GM21390 (cell line): ENCODE results near the gene RPH3AL.

Experiments
- ATAC-seq: cut with Tn5 transposase; IDR thresholded peaks from one replicate; pipeline ENCODE4 v1.9.1; 2021; ENCODE audit not compliant: unreplicated experiment

The RPH3AL gene

GRCh38 chr17:337022-337420, 15.6 kb downstream of the RPH3AL start:
- no peak for ATAC-seq

- ATAC-seq, result no peak
Measured at GRCh38 chr17:336110-337021, 16.2 kb downstream of the RPH3AL start.

GRCh38 chr17:335691-336090, 16.9 kb downstream of the RPH3AL start:
- ATAC-seq, result no peak

- ATAC-seq, result no peak
Measured at GRCh38 chr17:334974-335481, 17.6 kb downstream of the RPH3AL start.

- ATAC-seq, result no peak
Measured at GRCh38 chr17:333626-334396, 18.8 kb downstream of the RPH3AL start.

DNA sequence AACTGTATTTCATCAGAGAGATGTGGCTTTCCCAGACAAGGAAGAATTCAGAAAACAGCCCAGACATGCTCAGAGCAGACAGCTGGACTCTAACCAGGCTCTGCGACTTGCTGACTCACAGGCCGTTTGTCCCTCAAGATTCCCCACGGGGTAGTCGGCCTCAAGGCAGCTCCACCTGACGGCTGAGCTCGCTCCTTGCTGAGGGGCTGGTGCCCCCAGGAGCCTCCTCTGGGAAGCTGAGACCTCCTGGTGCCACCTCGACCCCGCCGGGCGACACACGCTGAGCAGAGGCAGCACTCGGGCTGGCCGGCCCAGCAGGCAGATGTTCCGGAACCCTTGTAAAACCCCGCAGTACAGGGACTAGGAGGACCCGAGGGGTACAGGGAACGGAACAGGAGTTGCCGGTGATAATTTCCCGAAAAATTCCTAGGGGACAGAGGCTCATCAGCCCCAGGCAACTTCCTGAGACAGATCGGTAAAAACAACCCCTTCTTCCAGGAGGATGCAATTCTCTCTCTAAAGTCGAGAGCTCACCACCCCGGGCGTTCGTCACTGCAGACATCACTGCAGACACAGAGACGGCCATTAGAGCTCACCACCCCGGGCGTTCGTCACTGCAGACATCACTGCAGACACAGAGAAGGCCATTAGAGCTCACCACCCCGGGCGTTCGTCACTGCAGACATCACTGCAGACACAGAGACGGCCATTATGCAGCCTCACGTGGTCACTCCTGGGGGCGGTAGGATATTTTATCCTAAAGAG, 19.9 kb downstream of the RPH3AL start:
- ATAC-seq, result no peak

DNA sequence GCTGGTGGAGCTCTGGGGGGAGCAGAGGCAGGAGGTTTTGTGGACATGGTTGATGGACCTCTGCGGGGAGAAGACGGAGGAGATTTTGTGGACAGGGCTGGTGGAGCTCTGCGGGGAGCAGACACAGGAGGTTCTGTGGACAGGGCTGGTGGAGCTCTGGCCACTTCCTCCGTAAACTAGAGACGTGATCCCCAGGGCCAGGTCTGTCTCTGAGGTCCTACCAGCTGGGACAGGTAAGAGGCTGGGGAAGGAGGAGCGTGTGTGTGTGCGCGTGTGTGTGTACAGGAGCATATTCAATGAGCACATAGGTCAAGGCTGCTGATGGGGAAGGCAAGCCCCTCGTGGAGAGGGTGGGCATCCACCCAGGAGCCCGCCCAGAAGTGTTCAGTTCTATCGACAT, 20.6 kb downstream of the RPH3AL start:
- no peak for ATAC-seq

DNA sequence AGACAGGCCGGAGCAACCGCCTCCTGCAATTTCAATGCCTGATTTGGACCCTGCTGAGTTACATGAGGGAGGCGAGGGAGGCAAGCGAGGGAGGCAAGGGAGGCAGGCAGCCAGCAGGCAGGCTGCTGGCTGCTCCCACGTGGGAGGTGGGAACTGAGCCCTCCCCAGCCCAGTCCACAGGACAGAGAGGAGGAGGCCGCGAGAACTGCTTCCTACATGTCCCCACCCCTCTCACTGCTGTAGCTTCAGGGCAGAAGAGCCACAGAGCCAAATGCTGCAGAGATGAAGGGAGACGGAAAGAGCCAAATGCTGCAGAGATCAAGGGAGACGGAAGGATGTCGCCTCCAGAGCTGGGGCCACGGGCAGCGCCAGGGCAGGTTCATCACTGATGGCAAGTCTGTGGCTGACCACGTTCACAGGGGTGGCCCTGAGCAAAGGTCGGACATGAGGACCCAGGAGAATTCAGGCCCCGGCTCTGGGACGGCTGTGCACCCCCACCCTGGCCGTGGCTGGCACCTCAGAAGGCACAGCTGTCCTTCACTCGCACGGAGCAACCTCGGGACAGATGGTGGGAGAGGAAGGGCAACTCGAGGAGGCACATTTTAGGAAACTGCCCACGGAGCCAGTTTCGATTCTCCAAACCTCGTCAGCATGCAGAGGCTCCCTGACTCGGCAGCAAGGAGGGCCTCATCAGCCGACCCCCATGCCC, 21.5 kb downstream of the RPH3AL start:
- ATAC-seq, result no peak

GRCh38 chr17:329784-330420, 22.7 kb downstream of the RPH3AL start:
- no peak for ATAC-seq

- ATAC-seq, result no peak
Measured at GRCh38 chr17:327971-328370, 24.6 kb downstream of the RPH3AL start.

GRCh38 chr17:327296-327695, 25.3 kb downstream of the RPH3AL start:
- ATAC-seq, result no peak

GRCh38 chr17:326010-326621, 26.5 kb downstream of the RPH3AL start:
- ATAC-seq, result no peak

DNA sequence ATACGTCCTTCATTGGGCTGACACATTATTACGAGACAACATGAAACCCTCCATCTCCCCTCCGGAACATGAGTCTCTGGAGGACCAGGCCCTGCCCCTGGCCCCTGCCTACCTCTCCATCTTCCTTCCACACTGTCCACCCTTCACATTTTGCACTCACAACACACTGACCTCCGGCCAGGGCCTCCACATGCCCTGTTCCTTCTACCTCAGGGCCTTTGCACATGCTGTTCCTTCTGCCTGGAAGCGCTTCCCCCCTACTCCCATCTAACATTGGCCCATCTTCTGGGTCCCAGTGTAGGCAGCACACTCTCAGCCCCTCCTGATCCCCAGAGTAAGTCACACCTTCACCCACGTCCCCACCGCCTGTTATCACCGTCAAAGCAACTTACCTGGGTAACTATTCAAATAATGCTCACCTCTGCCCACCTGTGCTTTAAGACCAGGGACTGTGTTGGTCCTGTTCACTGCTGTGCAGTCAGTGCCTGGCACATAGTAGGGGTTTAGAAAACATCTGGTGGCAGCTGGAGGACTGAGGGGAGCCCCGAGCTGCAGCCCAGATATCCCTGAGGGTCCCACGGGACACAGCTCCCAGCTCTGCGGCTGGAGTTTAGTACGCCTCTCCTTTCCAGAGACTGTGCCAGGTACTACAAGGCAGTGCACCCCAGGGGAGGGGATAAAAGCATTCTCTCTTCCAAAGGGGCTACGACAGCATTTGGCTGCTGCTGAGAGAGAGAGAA, 27.2 kb downstream of the RPH3AL start:
- ATAC-seq, result no peak

DNA sequence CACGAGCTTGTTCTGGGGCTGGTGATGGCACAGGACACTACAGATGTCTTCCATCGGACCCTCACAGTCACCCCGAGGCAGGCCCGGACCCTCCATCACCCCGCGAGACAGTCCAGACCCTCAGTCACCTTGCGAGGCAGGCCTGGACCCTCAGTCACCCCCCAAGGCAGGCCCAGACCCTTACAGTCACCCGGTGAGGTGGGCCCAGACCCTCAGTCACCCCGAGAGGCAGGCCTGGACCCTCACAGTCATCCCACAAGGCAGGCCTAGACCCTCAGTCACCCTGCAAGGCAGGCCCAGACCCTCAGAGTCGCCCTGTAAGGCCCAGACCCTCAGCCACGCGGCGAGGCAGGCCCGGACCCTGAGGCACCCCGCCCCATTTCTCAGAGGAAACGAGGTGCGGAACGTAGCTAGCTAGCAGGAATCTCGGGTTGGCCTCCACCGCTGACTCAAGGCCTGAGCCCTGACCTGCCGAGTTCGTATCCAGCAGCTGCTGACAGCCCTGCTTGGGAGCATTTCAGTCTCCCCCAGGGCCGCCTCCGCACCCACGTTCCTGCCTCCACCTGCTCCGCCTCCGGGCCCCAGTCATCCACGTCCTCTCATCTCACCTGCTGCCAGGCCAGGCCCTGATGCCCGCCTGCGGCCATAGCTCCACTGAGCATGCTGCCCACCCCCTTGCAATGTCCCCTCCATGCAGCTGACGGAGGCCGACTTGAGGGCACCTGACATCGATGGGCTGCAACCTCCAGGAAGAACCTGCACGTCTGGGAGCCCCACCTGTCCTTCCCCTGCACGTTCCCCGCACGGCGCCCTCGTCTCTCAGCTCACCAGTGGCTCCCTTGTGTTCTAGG, 28.7 kb downstream of the RPH3AL start:
- ATAC-seq, result no peak

DNA sequence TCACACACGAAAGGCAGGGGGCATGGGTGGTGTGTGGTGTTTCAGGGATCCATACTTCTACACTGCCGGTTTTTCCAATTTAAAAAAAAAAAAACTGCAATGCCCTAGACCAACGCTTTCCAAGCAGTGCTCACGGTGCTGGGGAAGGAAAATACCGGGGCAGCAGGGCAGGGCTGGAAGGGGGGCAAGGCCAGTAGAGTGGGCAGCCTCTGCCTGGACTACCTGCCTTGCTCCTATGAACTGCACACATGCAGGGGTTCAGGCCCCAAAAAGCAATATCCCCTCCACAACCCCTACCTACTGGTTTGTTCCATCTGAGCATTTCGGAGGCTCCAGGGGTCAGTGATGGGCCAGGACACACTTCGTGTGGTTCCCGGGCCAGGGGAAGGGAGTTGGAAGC, 29.4 kb downstream of the RPH3AL start:
- ATAC-seq, result no peak

DNA sequence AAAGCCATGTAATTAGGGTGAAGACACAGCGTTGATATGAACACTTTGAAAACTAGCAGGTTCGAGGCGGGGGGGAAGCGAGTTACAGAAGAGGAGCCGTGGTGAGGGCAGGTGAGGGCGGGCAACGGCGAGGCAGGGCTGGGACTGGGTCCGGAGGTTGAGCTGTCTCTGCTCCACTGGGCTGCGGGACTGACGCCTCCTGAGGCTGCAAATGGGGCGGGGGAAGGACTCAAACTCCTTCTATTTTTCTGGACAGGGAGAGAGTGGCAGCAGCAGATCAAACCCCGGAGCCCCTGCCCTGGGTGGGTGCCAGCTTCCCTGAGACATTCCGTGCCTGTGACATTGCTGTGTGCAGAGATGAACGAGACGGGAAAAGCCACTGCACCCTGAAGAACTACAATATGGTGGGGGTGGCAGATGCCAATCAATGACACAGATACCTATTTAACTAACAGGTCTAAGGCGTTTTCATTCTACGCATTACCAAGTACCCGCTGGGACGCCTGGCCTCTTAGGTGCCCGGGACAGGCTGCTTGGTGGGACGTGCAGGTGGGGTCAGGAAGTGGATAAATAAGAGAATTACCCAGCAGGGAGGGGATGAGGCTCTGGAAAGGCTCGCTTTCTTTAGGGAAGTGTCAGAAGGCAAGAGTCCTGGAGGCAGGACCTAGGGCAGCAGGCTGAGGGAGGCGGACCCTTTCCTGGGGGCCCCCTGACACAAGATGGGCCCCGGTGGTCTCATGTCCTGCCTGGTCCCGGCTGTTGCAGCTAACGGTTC, 30.4 kb downstream of the RPH3AL start:
- no peak for ATAC-seq

DNA sequence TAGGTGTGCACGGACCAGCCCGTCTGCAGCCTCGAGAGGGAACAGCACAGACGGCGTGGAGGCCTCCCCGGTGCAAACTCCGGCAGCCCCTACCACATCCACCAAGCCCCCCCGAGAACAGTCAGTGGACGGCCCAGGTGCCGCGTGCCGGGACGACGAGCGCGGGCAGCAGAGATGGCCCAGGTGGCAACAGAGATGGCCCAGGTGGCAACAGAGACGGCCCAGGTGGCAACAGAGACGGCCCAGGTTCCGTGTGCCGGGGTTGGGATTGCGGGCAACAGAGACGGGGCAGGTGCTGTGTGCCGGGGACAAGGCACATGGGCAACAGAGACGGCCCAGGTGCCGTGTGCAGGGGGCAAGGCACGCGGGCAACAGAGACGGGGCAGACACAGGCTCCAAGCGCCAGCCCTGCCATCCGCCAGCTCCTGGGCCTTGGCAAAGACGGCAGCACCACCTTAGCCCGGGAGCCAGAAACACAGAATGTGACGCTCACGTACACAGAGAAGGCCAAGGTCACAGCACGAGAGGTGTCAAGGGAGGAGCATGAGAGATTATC, 31.1 kb downstream of the RPH3AL start:
- no peak for ATAC-seq
